ENCODE measurements around the gene C15orf39.

The C15orf39 gene

DNA sequence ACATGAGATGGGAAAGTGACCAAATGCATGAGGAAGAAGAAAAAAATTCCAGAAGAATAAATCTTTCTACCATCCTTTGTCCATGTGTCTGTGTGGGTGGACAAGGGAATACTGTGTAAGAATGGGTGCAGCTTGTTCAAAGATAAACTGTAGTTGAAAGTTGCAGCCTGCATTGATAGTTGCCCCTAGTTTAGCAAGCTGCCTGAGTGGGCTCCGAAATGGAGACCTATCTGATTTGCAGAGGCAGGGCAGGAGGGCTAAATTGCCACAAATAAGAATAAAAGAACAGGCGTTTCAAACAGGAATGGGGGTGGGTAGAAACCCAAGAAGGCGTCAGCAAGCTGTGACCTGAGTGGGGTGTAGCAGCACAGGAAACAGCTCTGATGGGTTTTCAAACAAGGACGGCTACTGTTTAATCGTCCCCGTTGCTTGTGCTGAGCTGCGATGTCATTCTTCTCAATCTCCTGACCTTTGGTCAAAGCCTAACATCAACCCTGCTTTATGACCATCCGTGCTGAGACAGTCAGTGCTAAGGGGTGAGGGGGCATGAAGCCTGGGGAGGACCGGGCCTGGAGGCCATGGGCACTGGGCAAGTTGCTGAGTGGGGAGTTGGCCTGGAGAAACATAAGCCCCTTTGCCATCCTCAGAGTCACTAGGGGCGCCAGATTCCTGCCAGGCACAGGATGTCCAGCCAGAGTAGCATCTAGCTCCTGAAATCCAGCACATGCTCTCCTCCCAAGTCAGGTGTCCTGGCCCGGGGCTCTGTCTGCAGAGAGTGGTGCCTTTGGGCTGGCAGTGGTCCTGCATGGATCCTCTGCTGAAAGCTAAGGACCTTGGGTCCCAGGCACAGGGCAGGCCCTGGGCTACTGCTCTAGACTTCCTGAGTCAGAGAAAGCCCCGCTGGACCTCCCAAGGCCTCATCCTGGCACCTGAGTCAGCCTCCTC is 19.2 kb upstream of the C15orf39 start:
- no peak overlapping the region for H3K27ac ChIP-seq
- TF ChIP-seq ZFX (IDR thresholded peaks at IDR 0.05; ENCODE audit: borderline replicate concordance) (no peak), CTCF (IDR thresholded peaks at IDR 0.05) (0 out of 2 replicates have a peak, but pooled peaks have one; percentile 14)

- H3K27ac ChIP-seq = no peak overlapping the region
- TF ChIP-seq ZFX (IDR thresholded peaks at IDR 0.05; ENCODE audit: borderline replicate concordance) = no peak
- no peak for TF ChIP-seq CTCF (IDR thresholded peaks at IDR 0.05)
Measured at GRCh38 chr15:75185271-75186029, 16.2 kb upstream of the C15orf39 start.

- H3K27ac ChIP-seq = no peak overlapping the region
- TF ChIP-seq CTCF (IDR thresholded peaks at IDR 0.05) = no peak
- TF ChIP-seq ZFX (IDR thresholded peaks at IDR 0.05; ENCODE audit: borderline replicate concordance) = no peak
Measured at GRCh38 chr15:75186044-75186443, 15.6 kb upstream of the C15orf39 start.

DNA sequence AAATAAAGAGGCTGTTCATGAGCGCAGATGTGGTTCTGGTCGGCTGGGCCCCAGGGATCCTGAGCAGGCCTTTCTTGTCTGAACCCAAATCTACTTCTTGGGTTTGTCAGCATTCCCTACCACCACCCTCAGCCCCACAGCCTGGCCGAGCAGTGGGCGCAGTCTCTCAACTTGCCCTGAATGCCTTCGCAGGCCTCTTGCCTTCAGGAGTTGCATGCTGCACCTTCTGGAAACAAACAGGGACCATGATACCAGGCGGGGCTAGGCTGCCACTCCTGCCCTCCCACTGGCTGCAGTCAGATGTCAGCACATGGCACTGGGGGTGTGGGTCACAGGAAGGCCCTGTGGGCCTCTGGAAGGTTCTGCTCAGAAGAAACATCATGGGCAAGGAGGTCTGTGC is 13.2 kb upstream of the C15orf39 start:
- TF ChIP-seq CTCF (IDR thresholded peaks at IDR 0.05) (no peak), ZFX (IDR thresholded peaks at IDR 0.05; ENCODE audit: borderline replicate concordance) (no peak)
- no peak overlapping the region for H3K27ac ChIP-seq

DNA sequence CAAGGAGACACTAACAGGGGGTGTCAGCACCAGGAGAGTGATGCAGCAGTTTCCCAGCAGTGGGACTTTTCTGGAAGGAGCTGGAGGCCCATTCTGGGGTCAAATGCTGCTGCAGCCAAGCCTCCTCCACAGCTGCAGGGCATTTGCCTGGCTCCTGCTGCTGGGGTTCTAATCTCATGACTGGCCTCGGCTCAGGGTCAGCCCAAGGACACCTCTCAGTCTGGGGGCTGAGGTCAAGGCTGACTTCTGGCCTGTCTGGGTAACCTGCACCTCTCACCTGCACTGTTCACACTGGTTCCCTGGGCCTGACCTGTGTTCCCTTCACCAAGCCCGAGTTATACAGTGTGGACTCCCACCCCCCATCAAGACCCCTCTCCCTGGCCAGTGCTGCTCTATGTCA is 10.4 kb upstream of the C15orf39 start:
- TF ChIP-seq ZFX (IDR thresholded peaks at IDR 0.05; ENCODE audit: borderline replicate concordance) (no peak), CTCF (IDR thresholded peaks at IDR 0.05) (no peak)
- no peak overlapping the region for H3K27ac ChIP-seq

DNA sequence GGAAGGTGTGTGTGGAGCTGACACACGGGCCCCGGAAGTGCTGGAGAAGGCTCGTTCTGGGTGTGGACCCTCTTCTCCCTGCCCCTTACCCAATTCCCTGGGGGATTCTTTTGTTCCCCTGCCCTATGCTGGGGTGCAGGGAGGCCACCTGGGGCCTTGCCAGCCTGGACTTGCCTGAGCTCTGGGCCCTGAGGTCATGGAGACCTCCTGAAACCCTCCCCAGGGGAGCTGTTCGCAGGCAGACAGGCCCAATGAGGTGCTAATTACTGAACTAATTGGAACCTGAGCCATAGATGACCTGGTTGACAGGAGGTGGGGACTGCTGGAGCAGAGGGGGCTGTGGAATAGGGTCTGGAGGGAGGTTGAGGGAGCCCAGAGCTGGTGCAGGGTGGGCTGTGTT is 9.4 kb upstream of the C15orf39 start:
- H3K27ac ChIP-seq = no peak overlapping the region
- no peak for TF ChIP-seq CTCF (IDR thresholded peaks at IDR 0.05)
- TF ChIP-seq ZFX (IDR thresholded peaks at IDR 0.05; ENCODE audit: borderline replicate concordance) = no peak

DNA sequence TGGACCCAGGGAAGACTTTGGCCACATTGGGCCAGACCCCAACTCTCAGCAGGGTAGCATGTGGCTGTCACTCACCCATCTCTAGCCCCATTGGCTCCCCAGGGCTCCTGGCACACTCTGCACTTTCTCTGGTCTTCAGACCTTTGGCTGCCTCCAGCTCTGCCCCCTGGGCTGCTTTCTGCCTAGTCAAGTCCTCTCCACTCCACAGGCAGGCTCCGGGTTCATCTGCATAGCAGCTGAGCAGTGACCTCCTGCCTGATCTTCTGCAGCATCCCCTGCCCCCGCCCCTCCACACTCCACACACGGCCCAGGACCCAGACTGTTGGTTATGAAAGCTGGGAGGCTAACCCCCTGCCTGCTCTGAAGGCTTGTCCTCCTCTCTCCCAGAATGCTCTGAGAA is 8.4 kb upstream of the C15orf39 start:
- TF ChIP-seq CTCF (IDR thresholded peaks at IDR 0.05) (no peak), ZFX (IDR thresholded peaks at IDR 0.05; ENCODE audit: borderline replicate concordance) (no peak)
- no peak overlapping the region for H3K27ac ChIP-seq
